Neural progenitor cell (in vitro differentiated cells): Measurements from ENCODE around the gene LYZ. TPM values are rescaled to one million over a fixed set of nuclear protein-coding genes. Genes with fewer than 3 reads are reported as not detected.

Source experiments
- DNase-seq: peaks from one replicate; pipeline ENCODE4 v3.0.0-alpha.2; 2016; ENCODE audit warnings: low spot score
- H2AFZ ChIP-seq: fragments of 200-600 bp; sonication (generic); replicated peaks from 2 replicates; pipeline ENCODE4 v1.6.1; 2016; ENCODE audit warnings: antibody characterized with exemption
- H3F3A ChIP-seq: fragments of 200-600 bp; sonication (generic); 2 replicates; pipeline ENCODE4 v1.6.1; 2016; ENCODE audit warnings: antibody characterized with exemption, low read depth
- H3K27ac ChIP-seq: fragments of 200-600 bp; sonication (generic); 2 replicates; pipeline ENCODE4 v1.5.1; 2016; ENCODE audit warnings: mild to moderate bottlenecking
- H3K27me3 ChIP-seq: fragments of 200-600 bp; sonication (generic); 2 replicates; pipeline ENCODE4 v1.6.1; 2016; ENCODE audit warnings: mild to moderate bottlenecking, moderate library complexity
- H3K36me3 ChIP-seq: fragments of 200-600 bp; sonication (generic); 2 replicates; pipeline ENCODE4 v1.5.1; 2016
- H3K4me1 ChIP-seq: fragments of 200-600 bp; sonication (generic); 2 replicates; pipeline ENCODE4 v1.6.1; 2016; ENCODE audit warnings: mixed run types
- H3K4me2 ChIP-seq: fragments of 200-600 bp; sonication (generic); 2 replicates; pipeline ENCODE4 v1.6.1; 2016
- H3K4me3 ChIP-seq: fragments of 200-600 bp; sonication (generic); 2 replicates; pipeline ENCODE4 v1.5.1; 2016
- H3K79me2 ChIP-seq: fragments of 200-600 bp; sonication (generic); 2 replicates; pipeline ENCODE4 v1.6.1; 2016; ENCODE audit warnings: low read depth
- H3K9ac ChIP-seq: fragments of 200-600 bp; sonication (generic); 2 replicates; pipeline ENCODE4 v1.6.1; 2016
- H3K9me3 ChIP-seq: fragments of 200-600 bp; sonication (generic); 2 replicates; pipeline ENCODE4 v1.5.1; 2016; ENCODE audit warnings: low read depth
- H4K20me1 ChIP-seq: fragments of 200-600 bp; sonication (generic); 2 replicates; pipeline ENCODE4 v1.6.1; 2016; ENCODE audit warnings: low read depth
- H3K27ac Mint-ChIP-seq: 3 replicates; pipeline ENCODE4 v1.8.0; 2021; ENCODE audit warnings: mixed read lengths
- H3K27me3 Mint-ChIP-seq: 2 replicates; pipeline ENCODE4 v1.8.0; 2022; ENCODE audit warnings: low read depth, mild to moderate bottlenecking, inconsistent platforms, moderate library complexity, mixed read lengths; ENCODE audit not compliant: insufficient read depth
- H3K36me3 Mint-ChIP-seq: 3 replicates; pipeline ENCODE4 v1.8.0; 2021; ENCODE audit warnings: mixed read lengths
- H3K4me1 Mint-ChIP-seq: 3 replicates; pipeline ENCODE4 v1.8.0; 2021; ENCODE audit warnings: mixed read lengths
- H3K4me3 Mint-ChIP-seq: 3 replicates; pipeline ENCODE4 v1.8.0; 2021; ENCODE audit warnings: mild to moderate bottlenecking, moderate library complexity, mixed read lengths
- H3K9me3 Mint-ChIP-seq: 3 replicates; pipeline ENCODE4 v1.8.0; 2020; ENCODE audit warnings: mixed read lengths
- CTCF ChIP-seq: fragments of 200-600 bp; sonication (generic); IDR thresholded peaks from 2 replicates; pipeline ENCODE4 v1.5.1; 2017; ENCODE audit warnings: antibody characterized with exemption, mild to moderate bottlenecking
- EZH2 ChIP-seq: fragments of 200-600 bp; sonication (generic); IDR thresholded peaks from 2 replicates; pipeline ENCODE4 v1.6.1; 2017; ENCODE audit warnings: antibody characterized with exemption, mild to moderate bottlenecking, moderate library complexity
- EZH2phosphoT487 ChIP-seq: fragments of 200-600 bp; sonication (generic); IDR thresholded peaks from 2 replicates; pipeline ENCODE4 v1.6.1; 2017; ENCODE audit warnings: antibody characterized with exemption
- total RNA-seq: library from RNA; depleted of rRNA; stranded (reverse); fragments of >200 nt; gene quantifications from 2 replicates; pipeline ENCODE4 v1.2.3, GENCODE V29; 2015; ENCODE audit warnings: low replicate concordance

The LYZ gene
- total RNA-seq, result 0.68 TPM in 1 of 2 replicates, not detected in the other

- DNase-seq, result no peak
- Mint-ChIP-seq H3K27ac (no peak within 1 kb of the TSS), H3K4me1 (no peaks in the 10 kb centered on the region), H3K36me3 (no peaks in the 10 kb centered on the region), H3K27me3 (no peaks in the 10 kb centered on the region), H3K4me3 (no peak within 1 kb of the TSS), H3K9me3 (no peaks in the 10 kb centered on the region)
- no peaks in the 10 kb centered on the region for H3K27me3 ChIP-seq
- no peaks in the 10 kb centered on the region for H3K79me2 ChIP-seq
- no peak within 1 kb of the TSS for H3K4me2 ChIP-seq
- H3K9ac ChIP-seq, result no peak within 1 kb of the TSS
- no peaks in the 10 kb centered on the region for H3K36me3 ChIP-seq
- H2AFZ ChIP-seq, result no peak within 1 kb of the TSS
- no peaks in the 10 kb centered on the region for H3F3A ChIP-seq
- TF ChIP-seq EZH2phosphoT487 (no peak), CTCF (no peak), EZH2 (no peak)
- H3K27ac ChIP-seq, result no peak within 1 kb of the TSS
- H3K4me1 ChIP-seq, result no peaks in the 10 kb centered on the region
- no peaks in the 10 kb centered on the region for H3K9me3 ChIP-seq
- no peak within 1 kb of the TSS for H3K4me3 ChIP-seq
- H4K20me1 ChIP-seq, result no peaks in the 10 kb centered on the region
Observed at GRCh38 chr12:69348162-69348938, at the start of gene LYZ. TSS of gene LYZ (plus strand) at chr12:69348381. CDS start at chr12:69348409, 28 bp downstream.

GRCh38 chr12:69298947-69299346 is 49.2 kb upstream of the LYZ start:
- no peaks in the 10 kb centered on the region for H3K79me2 ChIP-seq
- H3K4me2 ChIP-seq, result no peak overlapping the region
- no peaks in the 10 kb centered on the region for H4K20me1 ChIP-seq
- no peak for DNase-seq
- TF ChIP-seq EZH2phosphoT487, result no peak
- no peak for TF ChIP-seq CTCF
- TF ChIP-seq EZH2, result no peak
- Mint-ChIP-seq H3K27me3 (no peaks in the 10 kb centered on the region), H3K27ac (no peak overlapping the region), H3K9me3 (peaks cover 8% of the 10 kb centered on the region), H3K4me3 (no peak overlapping the region), H3K4me1 (no peaks in the 10 kb centered on the region), H3K36me3 (peaks cover 3% of the 10 kb centered on the region)
- H3K4me1 ChIP-seq, result peaks cover 3% of the 10 kb centered on the region
- H3K27ac ChIP-seq, result no peak overlapping the region
- H3F3A ChIP-seq, result no peaks in the 10 kb centered on the region
- no peaks in the 10 kb centered on the region for H3K36me3 ChIP-seq
- H3K9ac ChIP-seq, result no peak overlapping the region
- H3K27me3 ChIP-seq, result no peaks in the 10 kb centered on the region
- no peak overlapping the region for H2AFZ ChIP-seq
- H3K9me3 ChIP-seq, result no peaks in the 10 kb centered on the region
- no peak overlapping the region for H3K4me3 ChIP-seq

GRCh38 chr12:69304284-69304683 is 43.9 kb upstream of the LYZ start:
- DNase-seq, result no peak
- Mint-ChIP-seq H3K4me3 (no peak overlapping the region), H3K4me1 (no peaks in the 10 kb centered on the region), H3K36me3 (peaks cover 2% of the 10 kb centered on the region), H3K9me3 (peaks cover 22% of the 10 kb centered on the region), H3K27ac (no peak overlapping the region), H3K27me3 (no peaks in the 10 kb centered on the region)
- Histone ChIP-seq H2AFZ (no peak overlapping the region), H3K36me3 (peaks cover 4% of the 10 kb centered on the region), H3K4me3 (no peak overlapping the region), H3K79me2 (no peaks in the 10 kb centered on the region), H4K20me1 (no peaks in the 10 kb centered on the region), H3K9ac (no peak overlapping the region), H3K27me3 (no peaks in the 10 kb centered on the region), H3K9me3 (no peaks in the 10 kb centered on the region), H3K4me1 (no peaks in the 10 kb centered on the region), H3K4me2 (no peak overlapping the region), H3F3A (no peaks in the 10 kb centered on the region), H3K27ac (no peak overlapping the region)
- TF ChIP-seq CTCF (no peak), EZH2phosphoT487 (no peak), EZH2 (no peak)
